Measurements from ENCODE around the gene TAP2.
"Not testable (repeated sequence)": the region's sequence is repeated elsewhere in the genome, so short reads cannot be mapped to it uniquely, and the experiment has no call there.

- not testable (repeated sequence) for TF ChIP-seq TAF1 (IDR thresholded peaks at IDR 0.05; ENCODE audit: borderline replicate concordance, low read depth, low read length); POLR2A (IDR thresholded peaks at IDR 0.05; ENCODE audit: low read depth, low read length); POLR2AphosphoS5 (IDR thresholded peaks at IDR 0.05; ENCODE audit: low read depth, low read length)
Measured at GRCh38 chr6:32880962-32881361, 42.4 kb upstream of the TAP2 start.

Measured in GM12892 (cell line).